ENCODE results near the gene NME2.

The NME2 gene

DNA sequence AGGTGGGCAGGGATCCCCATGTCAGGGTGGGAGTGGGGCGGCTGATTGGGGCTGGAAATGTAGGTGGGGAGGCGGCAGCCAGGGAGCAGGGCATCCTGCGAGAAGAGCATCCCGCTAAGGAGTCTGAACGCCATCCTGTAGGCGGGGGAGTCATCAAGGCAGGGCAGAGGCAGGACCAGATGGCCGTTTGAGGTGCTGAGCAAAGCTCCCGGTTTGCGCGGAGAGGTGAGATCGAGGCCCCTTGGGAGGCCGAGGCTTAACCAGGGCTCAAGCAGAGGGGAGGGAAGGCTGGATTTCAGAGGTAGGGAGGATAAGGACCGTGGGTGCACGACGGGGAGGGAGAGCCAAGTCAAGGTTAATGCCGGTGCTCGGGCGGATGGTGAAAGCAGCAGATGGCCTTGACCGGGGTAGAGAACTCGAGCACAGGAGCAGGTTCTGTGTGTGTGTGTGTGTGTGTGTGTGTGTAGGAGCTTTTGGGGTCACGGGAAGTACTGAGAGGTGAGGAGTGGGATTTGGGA lies 472 bp upstream of the NME2 start (continued):
- TF ChIP-seq ZNF404 (tag by site-specific recombination; IDR thresholded peaks at IDR 0.05): no peak
- no peak for TF ChIP-seq ZNF112 (tag by site-specific recombination; IDR thresholded peaks at IDR 0.05)
- peak; percentile 74 for TF ChIP-seq EGR2 (tag by site-specific recombination; IDR thresholded peaks at IDR 0.05; ENCODE audit: low read depth)
- TF ChIP-seq ZNF548 (tag by site-specific recombination; IDR thresholded peaks at IDR 0.05): no peak
- TF ChIP-seq ZBTB1 (tag by site-specific recombination; IDR thresholded peaks at IDR 0.05): no peak
- no peak for TF ChIP-seq ZNF664 (tag by site-specific recombination; IDR thresholded peaks at IDR 0.05)
- TF ChIP-seq ZNF19 (tag by site-specific recombination; IDR thresholded peaks at IDR 0.05; ENCODE audit: low read depth): no peak
- TF ChIP-seq ZNF501 (tag by site-specific recombination; IDR thresholded peaks at IDR 0.05): no peak; the same call in 1 of the 2 replicates
- no peak for TF ChIP-seq ZNF302 (tag by site-specific recombination; IDR thresholded peaks at IDR 0.05; ENCODE audit: low read depth)
- TF ChIP-seq, protein P1, sequence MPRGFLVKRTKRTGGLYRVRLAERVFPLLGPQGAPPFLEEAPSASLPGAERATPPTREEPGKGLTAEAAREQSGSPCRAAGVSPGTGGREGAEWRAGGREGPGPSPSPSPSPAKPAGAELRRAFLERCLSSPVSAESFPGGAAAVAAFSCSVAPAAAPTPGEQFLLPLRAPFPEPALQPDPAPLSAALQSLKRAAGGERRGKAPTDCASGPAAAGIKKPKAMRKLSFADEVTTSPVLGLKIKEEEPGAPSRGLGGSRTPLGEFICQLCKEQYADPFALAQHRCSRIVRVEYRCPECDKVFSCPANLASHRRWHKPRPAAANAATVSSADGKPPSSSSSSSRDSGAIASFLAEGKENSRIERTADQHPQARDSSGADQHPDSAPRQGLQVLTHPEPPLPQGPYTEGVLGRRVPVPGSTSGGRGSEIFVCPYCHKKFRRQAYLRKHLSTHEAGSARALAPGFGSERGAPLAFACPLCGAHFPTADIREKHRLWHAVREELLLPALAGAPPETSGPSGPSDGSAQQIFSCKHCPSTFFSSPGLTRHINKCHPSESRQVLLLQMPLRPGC (tag by site-specific recombination; IDR thresholded peaks at IDR 0.05): 0 out of 2 replicates have a peak, but pooled peaks have one; percentile 36
- no peak for TF ChIP-seq ZNF596 (tag by site-specific recombination; IDR thresholded peaks at IDR 0.05)
- TF ChIP-seq ZNF248 (tag by site-specific recombination; IDR thresholded peaks at IDR 0.05): no peak
- TF ChIP-seq, protein P2, sequence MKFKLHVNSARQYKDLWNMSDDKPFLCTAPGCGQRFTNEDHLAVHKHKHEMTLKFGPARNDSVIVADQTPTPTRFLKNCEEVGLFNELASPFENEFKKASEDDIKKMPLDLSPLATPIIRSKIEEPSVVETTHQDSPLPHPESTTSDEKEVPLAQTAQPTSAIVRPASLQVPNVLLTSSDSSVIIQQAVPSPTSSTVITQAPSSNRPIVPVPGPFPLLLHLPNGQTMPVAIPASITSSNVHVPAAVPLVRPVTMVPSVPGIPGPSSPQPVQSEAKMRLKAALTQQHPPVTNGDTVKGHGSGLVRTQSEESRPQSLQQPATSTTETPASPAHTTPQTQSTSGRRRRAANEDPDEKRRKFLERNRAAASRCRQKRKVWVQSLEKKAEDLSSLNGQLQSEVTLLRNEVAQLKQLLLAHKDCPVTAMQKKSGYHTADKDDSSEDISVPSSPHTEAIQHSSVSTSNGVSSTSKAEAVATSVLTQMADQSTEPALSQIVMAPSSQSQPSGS (tag by site-specific recombination; IDR thresholded peaks at IDR 0.05; ENCODE audit: low read depth): no peak
- TF ChIP-seq, protein P3, sequence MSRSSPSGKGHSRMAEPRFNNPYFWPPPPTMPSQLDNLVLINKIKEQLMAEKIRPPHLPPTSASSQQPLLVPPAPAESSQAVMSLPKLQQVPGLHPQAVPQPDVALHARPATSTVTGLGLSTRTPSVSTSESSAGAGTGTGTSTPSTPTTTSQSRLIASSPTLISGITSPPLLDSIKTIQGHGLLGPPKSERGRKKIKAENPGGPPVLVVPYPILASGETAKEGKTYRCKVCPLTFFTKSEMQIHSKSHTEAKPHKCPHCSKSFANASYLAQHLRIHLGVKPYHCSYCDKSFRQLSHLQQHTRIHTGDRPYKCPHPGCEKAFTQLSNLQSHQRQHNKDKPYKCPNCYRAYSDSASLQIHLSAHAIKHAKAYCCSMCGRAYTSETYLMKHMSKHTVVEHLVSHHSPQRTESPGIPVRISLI (tag by site-specific recombination; IDR thresholded peaks at IDR 0.05): no peak
- TF ChIP-seq ZNF529 (tag by site-specific recombination; IDR thresholded peaks at IDR 0.05; ENCODE audit: insufficient replicate concordance): no peak
- peak; percentile 6; the same call in 1 of the 2 replicates for TF ChIP-seq KLF16 (tag by site-specific recombination; IDR thresholded peaks at IDR 0.05)
- no peak for TF ChIP-seq HOXA7 (CRISPR knock-in tag; IDR thresholded peaks at IDR 0.05; ENCODE audit: borderline replicate concordance)
- no peak for TF ChIP-seq ZNF560 (tag by site-specific recombination; IDR thresholded peaks at IDR 0.05; ENCODE audit: borderline replicate concordance)
- TF ChIP-seq ZNF132 (tag by site-specific recombination; IDR thresholded peaks at IDR 0.05; ENCODE audit: borderline replicate concordance): no peak
- TF ChIP-seq SCRT1 (tag by site-specific recombination; IDR thresholded peaks at IDR 0.05; ENCODE audit: borderline replicate concordance): no peak
- TF ChIP-seq ZNF133 (tag by site-specific recombination; IDR thresholded peaks at IDR 0.05): no peak
- no peak for TF ChIP-seq ZNF701 (tag by site-specific recombination; IDR thresholded peaks at IDR 0.05)
- TF ChIP-seq ZNF670 (tag by site-specific recombination; IDR thresholded peaks at IDR 0.05; ENCODE audit: low read depth): no peak
- TF ChIP-seq ZNF654 (tag by site-specific recombination; IDR thresholded peaks at IDR 0.05; ENCODE audit: low read depth): no peak
- no peak for TF ChIP-seq ZNF140 (tag by site-specific recombination; IDR thresholded peaks at IDR 0.05)
- no peak; the same call in 1 of the 2 replicates for TF ChIP-seq GLIS2 (tag by site-specific recombination; IDR thresholded peaks at IDR 0.05)
- no peak; the same call in 1 of the 2 replicates for TF ChIP-seq ZNF146 (tag by site-specific recombination; IDR thresholded peaks at IDR 0.05)
- TF ChIP-seq ZNF341 (tag by site-specific recombination; IDR thresholded peaks at IDR 0.05; ENCODE audit: low read depth): peak; percentile 71
- TF ChIP-seq, protein P4, sequence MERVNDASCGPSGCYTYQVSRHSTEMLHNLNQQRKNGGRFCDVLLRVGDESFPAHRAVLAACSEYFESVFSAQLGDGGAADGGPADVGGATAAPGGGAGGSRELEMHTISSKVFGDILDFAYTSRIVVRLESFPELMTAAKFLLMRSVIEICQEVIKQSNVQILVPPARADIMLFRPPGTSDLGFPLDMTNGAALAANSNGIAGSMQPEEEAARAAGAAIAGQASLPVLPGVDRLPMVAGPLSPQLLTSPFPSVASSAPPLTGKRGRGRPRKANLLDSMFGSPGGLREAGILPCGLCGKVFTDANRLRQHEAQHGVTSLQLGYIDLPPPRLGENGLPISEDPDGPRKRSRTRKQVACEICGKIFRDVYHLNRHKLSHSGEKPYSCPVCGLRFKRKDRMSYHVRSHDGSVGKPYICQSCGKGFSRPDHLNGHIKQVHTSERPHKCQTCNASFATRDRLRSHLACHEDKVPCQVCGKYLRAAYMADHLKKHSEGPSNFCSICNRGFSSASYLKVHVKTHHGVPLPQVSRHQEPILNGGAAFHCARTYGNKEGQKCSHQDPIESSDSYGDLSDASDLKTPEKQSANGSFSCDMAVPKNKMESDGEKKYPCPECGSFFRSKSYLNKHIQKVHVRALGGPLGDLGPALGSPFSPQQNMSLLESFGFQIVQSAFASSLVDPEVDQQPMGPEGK (tag by site-specific recombination; IDR thresholded peaks at IDR 0.05): peak; percentile 63; the same call in 1 of the 2 replicates
- TF ChIP-seq, protein P5, sequence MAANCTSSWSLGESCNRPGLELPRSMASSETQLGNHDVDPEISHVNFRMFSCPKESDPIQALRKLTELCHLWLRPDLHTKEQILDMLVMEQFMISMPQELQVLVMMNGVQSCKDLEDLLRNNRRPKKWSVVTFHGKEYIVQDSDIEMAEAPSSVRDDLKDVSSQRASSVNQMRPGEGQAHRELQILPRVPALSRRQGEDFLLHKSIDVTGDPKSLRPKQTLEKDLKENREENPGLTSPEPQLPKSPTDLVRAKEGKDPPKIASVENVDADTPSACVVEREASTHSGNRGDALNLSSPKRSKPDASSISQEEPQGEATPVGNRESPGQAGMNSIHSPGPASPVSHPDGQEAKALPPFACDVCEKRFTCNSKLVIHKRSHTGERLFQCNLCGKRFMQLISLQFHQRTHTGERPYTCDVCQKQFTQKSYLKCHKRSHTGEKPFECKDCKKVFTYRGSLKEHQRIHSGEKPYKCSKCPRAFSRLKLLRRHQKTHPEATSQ (tag by site-specific recombination; IDR thresholded peaks at IDR 0.05): no peak; the same call in 1 of the 2 replicates
- TF ChIP-seq ZBTB21 (tag by site-specific recombination; IDR thresholded peaks at IDR 0.05): peak; percentile 64; the same call in 1 of the 2 replicates
- peak; percentile 72 for TF ChIP-seq ZNF629 (tag by site-specific recombination; IDR thresholded peaks at IDR 0.05)
- TF ChIP-seq ZNF776 (tag by site-specific recombination; IDR thresholded peaks at IDR 0.05; ENCODE audit: borderline replicate concordance): no peak
- TF ChIP-seq ZNF223 (tag by site-specific recombination; IDR thresholded peaks at IDR 0.05): no peak
